Endothelial cell (in vitro differentiated cells): ENCODE measurements around the gene OR6X1. TPM values are rescaled to one million over a fixed set of nuclear protein-coding genes. Genes with fewer than 3 reads are reported as not detected.

Experiments
- DNase-seq: peaks from one replicate; pipeline ENCODE4 v3.0.0; 2021; ENCODE audit warnings: low spot score
- H3K27ac Mint-ChIP-seq: one replicate; pipeline ENCODE4 v1.8.0; 2021; ENCODE audit warnings: mixed read lengths, inconsistent platforms; ENCODE audit not compliant: unreplicated experiment
- H3K27me3 Mint-ChIP-seq: one replicate; pipeline ENCODE4 v1.8.0; 2021; ENCODE audit warnings: mild to moderate bottlenecking, moderate library complexity, mixed read lengths, inconsistent platforms; ENCODE audit not compliant: unreplicated experiment
- H3K36me3 Mint-ChIP-seq: one replicate; pipeline ENCODE4 v1.8.0; 2021; ENCODE audit warnings: mild to moderate bottlenecking, low read depth, mixed read lengths, inconsistent platforms; ENCODE audit not compliant: unreplicated experiment
- H3K4me1 Mint-ChIP-seq: one replicate; pipeline ENCODE4 v1.8.0; 2021; ENCODE audit warnings: mild to moderate bottlenecking, mixed read lengths, inconsistent platforms; ENCODE audit not compliant: unreplicated experiment
- H3K4me3 Mint-ChIP-seq: one replicate; pipeline ENCODE4 v1.8.0; 2021; ENCODE audit warnings: mild to moderate bottlenecking, mixed read lengths, inconsistent platforms; ENCODE audit not compliant: unreplicated experiment
- H3K9me3 Mint-ChIP-seq: one replicate; pipeline ENCODE4 v1.8.0; 2021; ENCODE audit warnings: mixed read lengths, inconsistent platforms; ENCODE audit not compliant: unreplicated experiment
- total RNA-seq: library from RNA; stranded (reverse); fragmentation: NEBNext Ultra II Directional; extraction: Animal tissue kit (Norgen Biotek cat#: 25700); gene quantifications from one replicate; pipeline ENCODE4 v1.2.1, GENCODE V29; 2021; ENCODE audit not compliant: unreplicated experiment
- TF ChIP-seq, protein P1 (sequence below): fragments of 200-600 bp; sonication (generic); IDR thresholded peaks from one replicate; pipeline ENCODE4 v1.5.0; 2021; ENCODE audit warnings: antibody characterized with exemption; ENCODE audit not compliant: unreplicated experiment

OR6X1 gene
- total RNA-seq, 1 donor from 2014 or later: not detected

DNA sequence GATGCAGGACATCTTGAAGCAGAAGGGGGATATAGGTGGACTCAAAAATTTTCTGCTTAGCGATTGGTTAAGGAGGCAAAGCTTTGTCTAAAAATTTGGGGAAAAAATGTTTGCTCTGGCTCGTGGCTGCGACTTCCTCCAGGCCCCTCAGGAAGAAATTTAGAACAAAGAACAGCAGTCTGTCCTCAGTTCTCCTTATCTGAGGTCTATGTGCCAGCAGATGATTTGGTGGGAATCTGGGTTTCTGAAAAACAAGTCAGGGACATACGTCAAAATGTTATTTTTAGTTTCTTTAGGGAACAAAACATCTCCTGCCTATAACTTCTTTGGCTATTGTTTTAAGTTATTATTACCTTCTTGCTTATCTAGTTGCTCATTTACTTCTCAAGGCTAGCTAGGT lies 43.8 kb upstream of the OR6X1 start:
- TF ChIP-seq, protein P1, sequence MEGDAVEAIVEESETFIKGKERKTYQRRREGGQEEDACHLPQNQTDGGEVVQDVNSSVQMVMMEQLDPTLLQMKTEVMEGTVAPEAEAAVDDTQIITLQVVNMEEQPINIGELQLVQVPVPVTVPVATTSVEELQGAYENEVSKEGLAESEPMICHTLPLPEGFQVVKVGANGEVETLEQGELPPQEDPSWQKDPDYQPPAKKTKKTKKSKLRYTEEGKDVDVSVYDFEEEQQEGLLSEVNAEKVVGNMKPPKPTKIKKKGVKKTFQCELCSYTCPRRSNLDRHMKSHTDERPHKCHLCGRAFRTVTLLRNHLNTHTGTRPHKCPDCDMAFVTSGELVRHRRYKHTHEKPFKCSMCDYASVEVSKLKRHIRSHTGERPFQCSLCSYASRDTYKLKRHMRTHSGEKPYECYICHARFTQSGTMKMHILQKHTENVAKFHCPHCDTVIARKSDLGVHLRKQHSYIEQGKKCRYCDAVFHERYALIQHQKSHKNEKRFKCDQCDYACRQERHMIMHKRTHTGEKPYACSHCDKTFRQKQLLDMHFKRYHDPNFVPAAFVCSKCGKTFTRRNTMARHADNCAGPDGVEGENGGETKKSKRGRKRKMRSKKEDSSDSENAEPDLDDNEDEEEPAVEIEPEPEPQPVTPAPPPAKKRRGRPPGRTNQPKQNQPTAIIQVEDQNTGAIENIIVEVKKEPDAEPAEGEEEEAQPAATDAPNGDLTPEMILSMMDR: no peak
- H3K36me3 Mint-ChIP-seq: peaks cover 7% of the 10 kb centered on the region
- H3K4me1 Mint-ChIP-seq: peaks cover 11% of the 10 kb centered on the region
- H3K4me3 Mint-ChIP-seq: no peak overlapping the region
- DNase-seq: no peak
- no peaks in the 10 kb centered on the region for H3K9me3 Mint-ChIP-seq
- no peaks in the 10 kb centered on the region for H3K27me3 Mint-ChIP-seq
- H3K27ac Mint-ChIP-seq: no peak overlapping the region

DNA sequence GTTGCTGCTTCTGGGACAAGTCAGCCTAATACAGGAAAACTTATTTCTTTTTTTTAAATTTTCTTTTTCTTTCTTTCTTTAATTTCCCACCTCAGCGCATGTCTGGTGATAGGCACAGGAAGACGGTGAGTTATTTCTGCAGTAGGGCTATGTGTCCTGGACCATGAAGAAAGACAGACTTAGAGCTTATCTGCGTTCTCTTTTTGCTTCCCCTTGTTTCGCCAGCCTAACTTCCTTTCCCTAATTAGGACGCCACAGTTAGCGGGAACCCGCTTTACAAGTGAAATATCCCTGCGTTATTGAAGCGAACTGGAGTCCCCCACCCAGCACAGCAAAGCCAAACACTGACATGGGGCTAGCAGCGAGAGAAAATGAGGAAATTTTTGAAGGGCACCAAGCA lies 43.2 kb upstream of the OR6X1 start:
- TF ChIP-seq, protein P1: no peak
- Mint-ChIP-seq H3K9me3 (no peaks in the 10 kb centered on the region), H3K27me3 (no peaks in the 10 kb centered on the region), H3K4me3 (no peak overlapping the region), H3K36me3 (peaks cover 7% of the 10 kb centered on the region), H3K4me1 (peaks cover 11% of the 10 kb centered on the region), H3K27ac (no peak overlapping the region)
- DNase-seq: no peak

DNA sequence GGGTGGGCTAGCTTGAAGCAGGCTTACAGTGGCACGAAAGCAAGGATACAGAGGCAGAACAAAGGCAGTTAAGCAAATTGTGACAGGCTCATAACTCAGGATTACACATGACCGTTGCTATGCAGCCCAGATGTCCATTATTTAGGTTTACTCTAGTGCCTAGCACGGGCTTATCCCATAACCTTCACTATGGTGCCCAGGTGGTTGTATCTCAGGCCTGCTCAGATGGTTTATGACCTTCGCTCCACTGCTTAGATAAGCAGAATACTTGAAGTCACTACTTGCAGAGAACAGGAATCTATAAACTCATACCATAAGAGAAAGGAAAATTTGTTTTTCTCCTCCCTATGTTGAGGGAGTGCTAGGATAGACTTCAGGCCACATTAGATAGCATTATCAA lies 42.8 kb upstream of the OR6X1 start:
- peaks cover 11% of the 10 kb centered on the region for H3K4me1 Mint-ChIP-seq
- no peak overlapping the region for H3K4me3 Mint-ChIP-seq
- no peaks in the 10 kb centered on the region for H3K27me3 Mint-ChIP-seq
- H3K27ac Mint-ChIP-seq: no peak overlapping the region
- DNase-seq: no peak
- H3K9me3 Mint-ChIP-seq: no peaks in the 10 kb centered on the region
- peaks cover 7% of the 10 kb centered on the region for H3K36me3 Mint-ChIP-seq
- TF ChIP-seq, protein P1: no peak

DNA sequence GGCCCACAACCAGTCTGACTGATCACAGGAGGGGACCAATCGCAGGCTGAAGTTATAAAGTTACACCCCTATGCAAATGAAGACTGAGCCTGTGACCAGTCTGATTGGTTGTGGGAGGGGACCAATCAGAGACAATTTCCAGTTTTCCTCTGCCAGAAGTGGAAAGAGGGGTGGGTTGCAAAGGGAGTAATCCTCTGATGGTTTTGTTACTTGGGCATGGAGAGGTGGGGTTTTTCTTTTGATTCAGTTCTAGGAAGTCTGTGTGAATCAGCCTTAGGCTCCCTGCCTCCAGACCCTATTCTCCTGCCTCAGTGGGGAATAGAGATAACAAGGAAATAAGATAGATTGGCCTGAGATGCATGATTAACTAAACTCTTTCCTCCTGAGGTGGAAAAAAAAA lies 41.9 kb upstream of the OR6X1 start:
- H3K4me3 Mint-ChIP-seq: no peak overlapping the region
- no peak overlapping the region for H3K27ac Mint-ChIP-seq
- peaks cover 11% of the 10 kb centered on the region for H3K4me1 Mint-ChIP-seq
- TF ChIP-seq, protein P1: no peak
- peaks cover 7% of the 10 kb centered on the region for H3K36me3 Mint-ChIP-seq
- DNase-seq: no peak
- H3K9me3 Mint-ChIP-seq: no peaks in the 10 kb centered on the region
- no peaks in the 10 kb centered on the region for H3K27me3 Mint-ChIP-seq

DNA sequence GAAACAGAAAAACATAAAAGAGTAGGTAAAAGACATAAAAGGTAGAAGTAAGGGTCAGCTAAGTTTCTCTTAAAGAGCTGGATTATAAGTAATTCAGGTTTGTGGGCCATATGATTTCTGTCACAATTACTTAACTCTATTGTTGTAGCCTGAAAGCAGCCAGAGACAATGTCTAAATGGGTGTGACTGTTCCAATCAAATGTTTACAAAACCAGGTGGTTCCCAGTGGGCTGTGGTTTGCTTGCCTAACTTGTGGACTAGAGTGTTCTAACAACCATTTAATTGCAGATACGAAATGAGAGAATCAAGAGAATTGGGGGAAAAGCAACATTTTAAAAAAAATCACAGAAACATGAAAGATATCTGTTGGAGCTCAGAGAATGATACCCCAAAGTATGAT lies 29.2 kb upstream of the OR6X1 start:
- peaks cover 4% of the 10 kb centered on the region for H3K36me3 Mint-ChIP-seq
- H3K27ac Mint-ChIP-seq: no peak overlapping the region
- no peaks in the 10 kb centered on the region for H3K27me3 Mint-ChIP-seq
- no peak overlapping the region for H3K4me3 Mint-ChIP-seq
- DNase-seq: no peak
- TF ChIP-seq, protein P1: no peak
- H3K9me3 Mint-ChIP-seq: no peaks in the 10 kb centered on the region
- H3K4me1 Mint-ChIP-seq: peaks cover 4% of the 10 kb centered on the region
